IPS DF 19.7 (cell line): ENCODE results near the gene BNIP3.
"Not testable (repeated sequence)": the region's sequence is repeated elsewhere in the genome, so short reads cannot be mapped to it uniquely, and the experiment has no call there.

ENCODE experiments used
- DNase-seq: peaks from one replicate; pipeline ENCODE4 v3.0.0-alpha.2; 2013; ENCODE audit warnings: low read depth, low spot score

The BNIP3 gene

DNA sequence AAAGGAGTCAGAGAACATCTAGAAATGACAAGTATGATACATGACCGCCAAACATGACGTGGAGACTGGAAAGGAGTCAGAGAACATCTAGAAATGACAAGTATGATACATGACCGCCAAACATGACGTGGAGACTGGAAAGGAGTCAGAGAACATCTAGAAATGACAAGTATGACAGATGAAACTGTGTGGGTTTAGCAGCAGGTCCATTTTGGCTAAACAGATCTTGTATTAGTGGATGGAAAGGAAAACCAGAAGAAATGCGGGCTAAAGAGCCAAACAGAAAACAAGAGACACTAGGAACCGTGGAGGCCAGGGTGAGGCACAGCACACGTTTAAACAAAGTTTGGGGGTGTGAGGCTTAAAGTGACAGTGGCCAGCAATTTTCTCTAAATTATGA is 31.8 kb downstream of the BNIP3 start:
- not testable (repeated sequence) for DNase-seq

DNA sequence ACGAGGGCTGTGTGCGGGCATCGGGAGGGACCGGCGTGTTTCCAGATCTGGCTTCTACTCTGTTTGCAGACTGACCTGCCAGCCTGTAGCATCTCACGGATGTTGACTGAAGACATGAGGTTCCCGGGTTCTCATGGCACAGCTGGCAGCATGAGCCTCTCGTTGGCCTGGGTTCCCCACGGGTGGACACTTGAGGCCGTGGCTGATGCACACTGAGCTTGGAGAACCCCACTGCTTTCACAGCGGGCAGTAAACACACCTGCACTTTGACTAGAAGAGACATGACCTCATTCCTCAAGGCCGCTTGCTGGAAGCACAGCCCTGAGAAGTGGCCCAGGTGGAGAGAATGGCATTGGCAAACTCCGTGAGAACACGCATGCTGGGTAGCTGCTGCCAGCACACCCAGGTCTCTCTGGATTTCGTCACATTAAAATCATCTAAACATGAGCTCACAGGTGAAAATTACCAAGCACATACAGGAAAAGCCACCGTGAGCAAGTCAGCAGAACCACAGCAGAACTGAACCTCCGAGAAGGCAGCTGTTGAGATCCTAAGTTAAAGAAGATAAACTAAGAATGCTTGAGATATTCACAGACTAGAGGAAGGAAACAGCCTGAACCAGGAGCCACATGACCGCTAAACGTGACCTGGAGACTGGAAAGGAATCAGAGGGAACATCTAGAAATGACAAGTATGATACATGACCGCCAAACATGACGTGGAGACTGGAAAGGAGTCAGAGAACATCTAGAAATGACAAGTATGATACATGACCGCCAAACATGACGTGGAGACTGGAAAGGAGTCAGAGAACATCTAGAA is 32.5 kb downstream of the BNIP3 start:
- no peak for DNase-seq

DNA sequence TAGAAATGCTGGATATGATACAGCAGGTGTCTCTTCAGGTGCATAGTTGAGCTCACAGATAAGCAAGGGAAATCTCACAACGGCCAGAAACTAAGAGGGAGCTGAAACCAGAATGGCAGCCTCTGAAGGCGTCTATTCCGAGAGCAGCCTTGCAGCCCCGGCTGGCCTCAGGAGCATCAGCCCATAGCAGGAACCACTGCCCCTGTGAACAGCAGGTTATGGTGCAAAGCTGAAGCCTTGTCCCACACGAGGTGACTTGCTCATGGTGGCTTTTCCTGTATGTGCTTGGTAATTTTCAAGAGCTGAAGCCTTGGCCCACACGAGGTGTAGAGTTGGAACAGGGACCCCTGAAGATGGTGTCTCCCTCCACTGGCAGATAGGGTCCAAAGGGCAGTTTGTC is 33.2 kb downstream of the BNIP3 start:
- no peak for DNase-seq

DNA sequence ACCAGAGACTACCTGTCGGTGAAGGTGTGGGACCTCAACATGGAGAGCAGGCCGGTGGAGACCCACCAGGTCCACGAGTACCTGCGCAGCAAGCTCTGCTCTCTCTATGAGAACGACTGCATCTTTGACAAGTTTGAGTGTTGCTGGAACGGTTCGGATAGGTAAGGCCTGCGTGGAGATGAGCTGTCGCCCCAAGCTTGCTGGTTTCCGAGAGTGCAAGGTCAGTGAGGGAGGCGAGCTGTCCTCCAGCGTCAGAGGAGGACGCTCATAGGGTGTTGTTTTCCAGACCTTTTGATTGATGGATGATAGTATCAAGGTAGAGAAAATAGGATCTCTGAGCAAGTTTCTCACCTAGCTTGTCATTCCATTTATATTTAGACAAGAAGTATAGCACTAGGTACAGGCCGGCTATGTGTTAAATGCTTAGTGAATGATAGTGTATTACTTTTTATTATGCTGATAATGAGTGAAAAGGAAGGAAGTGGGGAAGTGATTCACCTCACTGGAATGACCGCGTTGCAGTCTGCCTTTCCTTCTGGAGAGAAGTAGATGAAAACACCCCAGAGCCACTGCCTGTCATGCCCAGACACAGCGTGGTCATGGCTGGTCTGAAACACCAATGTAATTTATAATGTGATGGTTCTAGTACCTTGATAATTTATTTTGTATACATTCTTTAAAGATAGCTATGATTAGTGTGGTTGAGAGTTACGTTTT is 33.9 kb downstream of the BNIP3 start:
- DNase-seq = no peak

DNA sequence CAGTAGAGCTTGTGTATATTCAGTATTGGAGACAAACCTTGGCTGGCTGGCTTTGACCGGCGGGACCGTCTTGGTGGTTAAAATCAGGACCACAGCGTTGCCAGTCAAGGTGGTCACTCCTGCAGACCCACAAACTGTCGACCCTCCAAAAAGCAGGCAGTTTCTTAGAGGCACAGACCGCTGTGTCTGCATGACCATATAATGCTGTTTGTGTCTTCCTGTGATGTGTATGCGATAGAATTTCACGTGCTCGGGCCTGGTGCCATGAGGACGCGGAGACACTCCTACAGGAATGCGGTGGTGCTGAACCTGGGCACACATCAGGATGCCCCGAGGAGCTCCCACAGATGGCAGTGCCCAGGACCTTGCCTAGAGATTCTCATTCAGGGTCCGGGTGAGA is 34.8 kb downstream of the BNIP3 start:
- no peak for DNase-seq

DNA sequence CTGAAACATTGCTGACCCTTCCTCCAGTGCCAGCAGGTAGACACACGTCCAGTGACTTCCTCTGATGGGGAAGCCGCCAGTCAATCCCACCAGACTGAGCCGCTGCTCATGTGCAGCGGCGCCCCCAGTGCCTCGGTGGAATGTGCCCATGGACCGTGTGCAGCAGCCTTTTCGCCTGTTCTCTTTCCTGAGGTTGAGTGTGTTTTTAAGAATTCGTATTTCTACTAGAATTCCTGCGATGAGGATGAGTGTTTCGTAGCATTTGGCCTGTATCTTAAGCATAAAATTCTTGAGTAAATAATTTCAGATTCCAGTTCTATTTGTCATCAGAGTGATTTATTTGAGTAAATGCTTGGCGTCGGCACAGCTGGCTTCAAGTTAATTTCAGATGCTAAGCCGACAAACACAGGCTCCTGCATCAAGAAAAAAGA is 35.4 kb downstream of the BNIP3 start:
- DNase-seq = no peak

DNA sequence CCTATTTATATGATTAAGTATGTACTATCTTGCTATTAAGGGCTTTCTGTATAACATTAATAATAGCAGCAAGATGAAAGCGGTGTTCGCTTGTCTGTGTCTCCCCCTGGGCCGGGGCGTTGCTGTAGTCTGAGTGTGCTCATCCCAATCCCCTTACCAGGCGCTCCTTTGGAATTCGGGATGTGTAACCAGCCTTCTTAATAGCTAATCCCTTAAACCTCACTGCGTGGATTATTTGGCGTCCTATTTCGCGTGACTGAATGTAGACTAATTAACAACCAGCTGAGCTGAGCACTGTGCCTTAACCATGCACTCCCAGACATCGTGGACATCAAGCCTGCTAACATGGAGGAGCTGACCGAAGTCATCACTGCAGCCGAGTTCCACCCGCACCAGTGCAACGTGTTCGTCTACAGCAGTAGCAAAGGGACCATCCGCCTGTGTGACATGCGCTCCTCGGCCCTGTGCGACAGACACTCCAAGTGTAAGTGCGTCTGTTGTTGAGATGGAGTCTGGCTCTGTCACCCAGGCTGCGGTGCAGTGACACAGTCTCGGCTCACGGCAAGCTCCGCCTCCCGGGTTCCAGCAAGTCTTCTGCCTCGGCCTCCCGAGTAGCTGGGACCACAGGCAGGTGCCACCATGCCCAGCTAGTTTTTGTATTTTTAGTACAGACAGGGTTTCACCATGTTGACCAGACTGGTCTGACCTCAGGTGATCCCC is 36.6 kb downstream of the BNIP3 start:
- DNase-seq = no peak

DNA sequence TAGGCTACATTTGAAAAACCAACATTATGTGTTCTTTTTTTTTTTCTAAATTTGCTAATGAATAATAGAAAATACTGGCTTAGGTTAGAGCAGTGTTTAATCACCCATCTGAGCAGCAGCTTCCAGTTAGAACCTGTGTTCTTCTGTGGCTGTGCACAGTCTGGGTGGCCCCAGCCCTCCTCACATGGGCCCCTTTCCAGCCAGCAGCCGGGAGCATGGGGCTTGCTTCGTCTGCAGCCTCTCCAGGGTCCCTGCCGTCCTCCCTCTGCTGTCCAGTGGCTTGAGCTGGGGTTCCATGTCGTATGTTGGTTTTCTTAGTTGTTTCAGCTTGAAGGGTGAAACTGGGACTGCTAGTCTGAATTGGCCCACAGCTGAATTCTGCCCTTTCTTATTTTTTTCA is 37.3 kb downstream of the BNIP3 start:
- DNase-seq = no peak

DNA sequence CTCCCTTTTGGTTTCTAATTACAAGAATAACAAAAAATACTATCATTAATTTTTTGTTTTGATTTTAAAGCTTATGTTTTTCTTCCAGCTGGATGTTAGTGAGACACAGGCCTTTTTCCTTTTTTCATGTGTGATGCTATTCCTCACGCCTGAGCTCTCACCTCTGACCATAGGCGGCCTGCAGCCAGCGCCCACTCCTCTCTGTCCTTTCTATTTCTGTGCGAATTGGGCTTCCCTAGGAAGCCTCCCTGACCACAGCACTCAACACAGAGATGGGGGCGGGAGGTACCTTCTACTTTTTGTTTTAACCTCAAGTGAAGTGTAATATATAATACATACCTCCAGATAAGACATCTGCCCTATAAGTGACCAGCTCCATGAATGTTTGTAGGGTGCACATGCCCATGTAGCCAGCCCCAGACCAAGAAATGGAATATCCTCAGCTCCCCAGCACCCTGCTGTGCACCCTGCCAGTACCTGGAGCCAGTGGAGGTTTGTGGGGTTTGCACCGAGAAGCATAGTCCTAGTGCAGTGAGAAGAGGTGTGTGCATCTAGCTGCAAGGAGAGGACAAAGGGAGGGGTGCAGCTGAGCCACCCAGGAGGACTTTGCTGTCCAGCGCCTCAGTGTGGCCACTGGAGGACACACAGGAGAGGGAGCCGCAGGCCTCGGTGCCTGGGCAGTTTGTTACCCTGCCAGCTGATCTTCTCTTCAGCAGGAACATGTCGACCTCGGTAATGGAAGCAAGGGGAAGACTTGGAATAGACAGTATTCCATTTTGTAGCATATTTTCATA is 38.5 kb downstream of the BNIP3 start:
- DNase-seq = no peak

DNA sequence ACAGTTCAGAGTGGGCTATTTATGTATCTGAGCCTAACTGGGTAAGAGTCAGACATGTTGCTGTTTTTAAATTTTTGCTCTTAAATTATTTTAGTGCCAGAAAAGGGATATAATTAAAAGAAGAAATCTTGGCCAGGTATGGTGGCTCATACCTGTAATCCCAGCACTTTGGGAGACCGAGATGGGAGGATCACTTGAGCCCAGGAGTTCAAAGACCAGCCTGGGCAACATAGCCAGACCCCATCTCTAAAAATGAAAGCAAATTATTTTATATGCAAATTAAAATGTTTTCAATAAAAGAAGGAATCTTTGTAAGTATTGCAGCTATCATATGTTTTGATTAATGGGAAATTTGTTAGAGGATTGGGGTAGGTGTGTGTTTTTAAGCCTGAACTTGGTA is 39.3 kb downstream of the BNIP3 start:
- DNase-seq = no peak

DNA sequence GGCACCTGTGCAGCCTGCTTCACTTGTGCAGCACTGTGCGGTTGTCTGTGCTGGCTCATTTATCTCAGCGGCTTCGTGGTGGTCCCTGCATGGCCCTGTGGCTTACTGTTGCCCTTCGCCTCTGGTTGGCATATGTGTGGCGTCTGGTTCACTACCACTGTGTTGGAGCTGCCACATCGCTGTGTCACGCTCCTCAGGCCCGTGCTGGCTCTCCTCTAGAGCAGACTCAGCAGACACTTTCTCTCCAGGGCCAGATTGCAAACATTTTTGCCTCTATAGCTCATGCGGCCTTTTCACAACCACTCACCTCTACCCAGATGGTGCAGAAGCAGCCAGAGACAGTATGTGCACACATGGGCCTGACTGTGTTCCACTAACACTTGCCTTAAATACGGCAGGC is 43.0 kb downstream of the BNIP3 start:
- DNase-seq = no peak

DNA sequence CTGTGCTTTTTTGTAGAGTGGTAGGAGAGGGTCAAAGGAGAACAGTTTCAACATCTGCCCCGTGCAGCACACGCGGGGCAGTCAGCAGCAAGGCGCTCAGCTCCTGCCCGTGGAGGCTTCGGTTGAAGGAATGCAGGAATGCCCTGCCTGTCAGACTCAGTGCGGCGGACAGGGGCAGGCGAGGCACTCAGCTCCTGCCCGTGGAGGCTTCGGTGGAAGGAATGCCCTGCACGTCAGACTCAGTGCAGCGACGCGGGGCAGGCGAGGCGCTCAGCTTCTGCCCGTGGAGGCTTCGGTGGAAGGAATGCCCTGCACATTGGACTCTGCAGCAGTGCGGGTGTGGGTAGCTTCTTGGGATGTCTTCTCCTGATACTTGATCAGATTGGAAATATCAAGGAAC is 43.9 kb downstream of the BNIP3 start:
- DNase-seq = no peak

DNA sequence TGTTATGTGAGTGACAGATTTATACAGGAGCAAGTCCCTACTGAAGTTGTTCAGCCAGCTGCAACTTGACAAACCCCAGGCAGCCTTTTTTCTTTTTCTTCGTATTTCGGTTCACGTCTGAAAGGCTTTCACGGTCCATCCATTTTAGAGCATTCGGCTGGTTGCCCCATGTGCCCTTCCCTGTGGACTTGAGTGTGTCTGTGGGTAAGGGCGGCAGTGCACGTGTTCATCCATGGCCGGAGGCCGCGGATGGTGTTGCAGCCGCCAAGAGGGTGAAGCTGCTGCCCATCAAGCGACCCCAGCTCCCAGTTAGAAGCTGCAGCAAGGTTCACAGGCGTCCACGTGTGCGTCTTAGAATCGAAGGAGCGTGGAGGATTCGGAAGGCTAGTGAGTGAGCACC is 45.0 kb downstream of the BNIP3 start:
- DNase-seq = no peak

DNA sequence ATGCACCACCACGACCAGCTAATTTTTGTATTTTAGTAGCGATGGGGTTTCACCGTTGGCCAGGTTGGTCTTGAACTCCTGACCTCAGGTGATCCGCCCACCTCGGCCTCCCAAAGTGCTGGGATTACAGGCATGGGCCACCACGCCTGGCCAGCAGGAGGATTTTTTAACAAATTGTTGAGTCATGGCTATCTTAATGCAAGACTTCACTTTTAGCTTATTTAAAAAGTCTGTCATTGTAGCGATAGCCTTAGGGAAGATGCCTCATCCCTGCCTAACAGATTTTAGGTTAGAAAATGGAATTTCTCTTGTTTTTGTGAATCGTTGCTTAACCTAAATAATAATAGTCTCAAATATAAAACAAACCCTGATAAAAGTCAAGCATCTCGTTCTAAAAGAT is 45.4 kb downstream of the BNIP3 start:
- DNase-seq = no peak

DNA sequence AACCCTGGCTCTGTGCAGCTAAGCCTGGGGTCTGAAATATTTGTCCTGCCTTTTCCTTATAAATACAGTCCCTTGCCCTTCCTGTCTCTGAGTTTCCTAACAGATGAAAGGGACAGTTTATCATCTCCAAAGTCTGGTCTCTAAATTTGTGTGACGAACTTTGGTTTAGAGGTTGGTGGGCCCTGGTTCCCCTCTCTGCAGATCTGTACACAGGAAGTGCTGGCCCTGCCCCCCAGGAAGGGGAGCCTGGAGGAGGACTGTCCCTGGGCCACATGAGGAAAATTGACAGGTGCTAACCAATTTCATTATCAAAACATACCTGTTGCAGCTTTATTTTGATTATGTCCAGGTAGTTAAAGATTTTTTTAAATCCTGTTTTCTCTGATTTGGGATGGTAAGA is 46.5 kb downstream of the BNIP3 start:
- DNase-seq = no peak

DNA sequence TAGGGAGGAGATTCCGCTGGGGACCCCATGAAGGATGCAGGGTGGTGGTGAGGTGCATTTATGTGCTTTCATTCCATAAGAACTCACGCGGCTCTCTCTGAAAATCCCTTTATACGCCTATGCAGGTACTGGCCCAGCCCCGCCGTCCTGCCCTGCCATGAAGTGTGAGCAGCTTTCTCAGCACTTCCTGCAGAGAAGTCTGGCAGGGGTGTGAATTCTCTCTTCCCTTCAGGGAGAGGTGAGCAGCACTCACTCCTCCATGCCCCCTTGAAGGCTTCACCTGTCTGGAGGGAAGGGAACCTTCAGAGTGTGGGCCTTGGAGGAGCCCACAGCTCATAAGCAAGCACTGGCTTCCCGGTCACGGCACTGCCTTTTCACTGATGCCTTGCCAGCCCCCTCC is 47.0 kb downstream of the BNIP3 start:
- no peak for DNase-seq

DNA sequence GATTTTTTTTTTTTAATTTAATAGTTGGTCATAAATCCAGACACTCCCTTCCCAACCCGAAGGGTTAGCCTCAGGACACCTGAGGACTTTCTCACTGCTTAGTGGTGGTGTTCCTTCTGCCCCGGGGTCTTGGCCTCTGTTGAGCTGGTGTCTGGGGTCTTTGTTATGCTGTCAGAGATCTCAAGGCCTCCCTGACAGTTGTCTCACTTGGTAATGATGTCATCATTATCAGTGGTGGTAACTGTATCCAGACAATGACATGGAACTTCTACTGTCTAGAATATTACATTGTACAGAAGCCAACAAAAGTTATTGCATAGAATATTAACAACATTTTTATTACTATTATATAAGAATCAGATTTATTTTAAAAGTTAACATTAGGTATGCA is 48.0 kb downstream of the BNIP3 start:
- no peak for DNase-seq

DNA sequence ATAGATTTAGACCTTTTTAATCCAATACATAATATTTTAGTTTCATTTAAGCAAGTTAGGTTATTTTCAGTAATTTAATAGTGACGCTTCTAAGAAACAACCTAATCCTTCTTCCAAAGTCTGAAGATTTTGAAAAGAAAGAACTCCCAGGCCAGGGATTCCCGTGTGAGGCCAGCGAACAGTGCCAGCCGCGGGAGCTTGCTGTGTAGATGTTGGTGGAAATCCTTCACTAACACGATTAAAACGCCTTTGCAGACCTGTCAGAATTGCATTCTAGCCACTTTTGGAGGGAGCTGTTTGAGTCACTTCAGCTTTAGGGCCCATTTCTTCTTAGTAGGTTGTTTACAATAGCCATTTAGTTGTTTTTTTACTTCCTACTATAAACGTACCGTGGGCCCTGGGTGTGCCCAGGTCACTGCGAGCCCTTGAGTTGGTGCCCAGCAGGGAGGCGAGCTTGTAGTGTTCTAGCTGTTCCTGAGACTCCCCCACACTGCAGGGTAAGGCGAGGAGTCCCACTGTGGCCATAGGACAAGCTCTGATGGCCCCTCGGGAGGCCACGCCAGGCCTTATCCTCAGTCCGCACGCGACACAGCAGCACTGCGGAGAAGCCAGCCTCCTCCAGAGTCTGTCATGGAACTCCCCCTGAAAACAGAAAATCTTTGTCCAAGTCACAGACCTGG is 48.6 kb downstream of the BNIP3 start:
- no peak for DNase-seq

DNA sequence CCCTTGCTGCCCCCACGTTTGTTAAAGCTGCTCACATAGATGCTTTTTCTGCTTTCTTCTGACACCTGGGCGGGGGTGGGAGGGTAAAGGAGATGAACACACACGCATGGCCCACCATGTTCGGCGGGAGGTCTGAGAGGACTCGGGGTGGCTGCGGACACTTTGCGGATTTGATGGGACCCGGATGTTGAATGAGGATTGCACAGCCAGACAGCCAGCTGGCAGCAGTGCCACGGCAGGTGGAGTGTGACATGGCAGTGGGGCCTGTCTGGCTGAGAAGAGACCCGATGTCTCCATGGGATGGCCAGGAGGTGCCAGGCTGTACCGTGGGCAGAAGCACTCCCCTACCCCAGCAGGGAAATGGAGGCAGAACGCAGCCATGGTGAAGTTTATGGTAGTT is 49.7 kb downstream of the BNIP3 start:
- DNase-seq = no peak

DNA sequence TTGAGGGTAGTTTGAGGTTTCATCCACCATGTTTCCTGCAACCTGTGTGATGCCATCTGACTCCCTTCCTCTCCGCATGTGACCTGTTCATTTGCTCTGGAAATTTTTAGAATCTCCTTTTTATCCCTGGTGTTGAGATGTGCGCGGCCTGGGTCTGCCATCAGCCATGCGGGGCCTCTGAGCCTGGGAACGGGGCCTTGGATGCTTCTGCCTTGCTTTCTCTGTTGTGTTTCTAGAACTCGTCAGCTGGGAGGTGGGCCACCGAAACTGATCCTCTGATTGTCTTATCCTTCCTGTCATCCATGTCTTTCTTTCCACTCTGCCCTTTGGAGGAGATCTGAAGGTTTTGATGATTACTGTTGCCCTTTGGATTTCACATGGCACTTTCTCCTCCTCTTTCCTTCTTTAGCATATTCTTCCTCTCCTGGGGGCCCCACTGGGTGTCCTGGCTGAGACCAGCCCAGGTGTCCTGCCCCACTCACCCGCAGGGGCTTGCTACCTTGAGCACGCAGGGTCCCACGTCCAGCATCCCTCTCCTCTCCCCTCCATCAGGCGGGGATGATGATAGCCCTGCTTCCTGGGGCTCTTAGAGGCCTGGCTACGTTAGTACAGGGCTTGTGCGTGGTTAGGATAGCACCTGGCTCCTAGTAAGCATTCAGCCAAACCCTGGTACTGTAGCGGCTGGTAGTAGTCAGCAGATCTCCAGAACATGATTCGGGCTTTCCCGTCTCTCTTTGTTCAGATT is 51.0 kb downstream of the BNIP3 start:
- DNase-seq = no peak

DNA sequence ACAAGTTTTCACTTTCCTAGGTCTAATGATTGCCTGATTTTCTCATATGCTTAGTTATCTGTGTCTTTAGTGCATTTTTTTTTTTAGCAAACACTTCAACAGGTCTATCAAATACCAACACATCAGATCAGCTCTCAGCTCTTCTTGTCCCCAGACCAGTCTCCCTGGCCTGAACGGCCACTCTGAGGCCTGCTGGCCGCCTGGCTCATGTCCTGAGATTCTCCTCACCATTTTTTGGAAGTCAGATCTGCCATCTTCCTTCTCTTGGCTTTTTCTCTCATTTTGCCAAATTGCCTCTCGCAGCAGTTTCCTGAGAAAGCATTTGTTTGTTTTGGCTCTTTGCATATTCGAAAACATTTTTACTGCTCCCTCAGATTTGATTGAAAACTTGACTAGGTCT is 51.6 kb downstream of the BNIP3 start:
- no peak for DNase-seq
